Measurements from ENCODE around the gene NEBL.

NEBL gene

GRCh38 chr10:20797290-20797689 lies 99.8 kb downstream of the NEBL start:
- in situ Hi-C loops (cut with MboI; ENCODE audit: low sequenced_read_pairs): no loop called here

- in situ Hi-C loops (cut with MboI; ENCODE audit: low sequenced_read_pairs): no loop called here
These were observed 101.7 kb downstream of the NEBL start for GRCh38 chr10:20795391-20795790.

- in situ Hi-C loops (cut with MboI; ENCODE audit: low sequenced_read_pairs): no loop called here
These were observed 111.9 kb downstream of the NEBL start for GRCh38 chr10:20785174-20785573.

GRCh38 chr10:20778008-20778757 lies 118.9 kb downstream of the NEBL start:
- in situ Hi-C loops (cut with MboI; ENCODE audit: low sequenced_read_pairs): no loop called here

- in situ Hi-C loops (cut with MboI; ENCODE audit: low sequenced_read_pairs): no loop called here
These were observed 120.6 kb downstream of the NEBL start for GRCh38 chr10:20776384-20777118.

- in situ Hi-C loops (cut with MboI; ENCODE audit: low sequenced_read_pairs): no loop called here
These were observed 126.1 kb downstream of the NEBL start for GRCh38 chr10:20771051-20771450.

- in situ Hi-C loops (cut with MboI; ENCODE audit: low sequenced_read_pairs): no loop called here
These were observed 127.6 kb downstream of the NEBL start for GRCh38 chr10:20769481-20769880.

GRCh38 chr10:20768843-20769242 lies 128.3 kb downstream of the NEBL start:
- in situ Hi-C loops (cut with MboI; ENCODE audit: low sequenced_read_pairs): no loop called here

- in situ Hi-C loops (cut with MboI; ENCODE audit: low sequenced_read_pairs): no loop called here
These were observed 130.1 kb downstream of the NEBL start for GRCh38 chr10:20767028-20767427.

GRCh38 chr10:20765066-20765465 lies 132.0 kb downstream of the NEBL start:
- in situ Hi-C loops (cut with MboI; ENCODE audit: low sequenced_read_pairs): no loop called here

GRCh38 chr10:20760460-20760859 lies 136.7 kb downstream of the NEBL start:
- in situ Hi-C loops (cut with MboI; ENCODE audit: low sequenced_read_pairs): no loop called here

GRCh38 chr10:20748551-20748950 lies 148.6 kb downstream of the NEBL start:
- in situ Hi-C loops (cut with MboI; ENCODE audit: low sequenced_read_pairs): no loop called here

GRCh38 chr10:20747782-20748181 lies 149.3 kb downstream of the NEBL start:
- in situ Hi-C loops (cut with MboI; ENCODE audit: low sequenced_read_pairs): no loop called here

- in situ Hi-C loops (cut with MboI; ENCODE audit: low sequenced_read_pairs): no loop called here
These were observed 150.3 kb downstream of the NEBL start for GRCh38 chr10:20746856-20747255.

GRCh38 chr10:20745556-20746375 lies 151.3 kb downstream of the NEBL start:
- in situ Hi-C loops (cut with MboI; ENCODE audit: low sequenced_read_pairs): no loop called here

- in situ Hi-C loops (cut with MboI; ENCODE audit: low sequenced_read_pairs): no loop called here
These were observed 152.3 kb downstream of the NEBL start for GRCh38 chr10:20744821-20745220.

- in situ Hi-C loops (cut with MboI; ENCODE audit: low sequenced_read_pairs): no loop called here
These were observed 153.2 kb downstream of the NEBL start for GRCh38 chr10:20743942-20744341.

GRCh38 chr10:20742737-20743541 lies 154.2 kb downstream of the NEBL start:
- in situ Hi-C loops (cut with MboI; ENCODE audit: low sequenced_read_pairs): no loop called here

- in situ Hi-C loops (cut with MboI; ENCODE audit: low sequenced_read_pairs): no loop called here
These were observed 157.0 kb downstream of the NEBL start for GRCh38 chr10:20740120-20740519.

- in situ Hi-C loops (cut with MboI; ENCODE audit: low sequenced_read_pairs): no loop called here
These were observed 160.0 kb downstream of the NEBL start for GRCh38 chr10:20737107-20737506.

All from HL-60/S4 treated with phorbol 12-myristate 13-acetate at 8.2 ng/mL for 4 days and 3 days (cell line).